NCI-H1417 (cell line): Measurements from ENCODE around the gene ST7L.
"Not testable (repeated sequence)": the region's sequence is repeated elsewhere in the genome, so short reads cannot be mapped to it uniquely, and the experiment has no call there.

ENCODE experiments used
- DNase-seq, 3 experiments: peaks; one replicate each; lab custom pipeline; 2025; lab: John Stamatoyannopoulos, UW

Gene ST7L

GRCh38 chr1:112618721-112619517 lies at the start of gene ST7L:
TSS of gene ST7L (minus strand) at chr1:112619141. CDS start at chr1:112619113, 28 bp downstream.
- DNase-seq = peak; percentile 69 to 82 (median 75)

GRCh38 chr1:112666946-112667345 lies 48.0 kb upstream of the ST7L start:
- no peak for DNase-seq

GRCh38 chr1:112665857-112666256 lies 46.9 kb upstream of the ST7L start:
- DNase-seq = no peak

- DNase-seq = no peak
Measured at GRCh38 chr1:112651205-112651604, 32.3 kb upstream of the ST7L start.

GRCh38 chr1:112646225-112646624 lies 27.3 kb upstream of the ST7L start:
- DNase-seq = no peak

GRCh38 chr1:112643080-112643479 lies 24.1 kb upstream of the ST7L start:
- no peak for DNase-seq

DNA sequence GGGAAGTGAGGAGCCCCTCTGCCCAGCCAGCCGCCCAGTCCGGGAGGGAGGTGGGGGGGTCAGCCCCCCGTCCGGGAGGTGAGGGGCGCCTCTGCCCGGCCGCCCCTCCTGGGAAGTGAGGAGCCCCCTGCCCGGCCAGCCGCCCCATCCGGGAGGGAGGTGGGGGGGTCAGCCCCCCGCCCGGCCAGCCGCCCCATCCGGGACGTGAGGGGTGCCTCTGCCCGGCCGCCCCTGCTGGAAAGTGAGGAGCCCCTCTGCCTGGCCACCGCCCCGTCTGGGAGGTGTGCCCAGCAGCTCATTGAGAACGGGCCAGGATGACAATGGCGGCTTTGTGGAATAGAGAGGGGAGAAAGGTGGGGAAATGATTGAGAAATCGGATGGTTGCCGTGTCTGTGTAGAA lies 21.5 kb upstream of the ST7L start:
- DNase-seq = not testable (repeated sequence)

- no peak for DNase-seq
Measured at GRCh38 chr1:112638110-112638428, 19.1 kb upstream of the ST7L start.

- DNase-seq = no peak
Measured at GRCh38 chr1:112637254-112638109, 18.5 kb upstream of the ST7L start.

DNA sequence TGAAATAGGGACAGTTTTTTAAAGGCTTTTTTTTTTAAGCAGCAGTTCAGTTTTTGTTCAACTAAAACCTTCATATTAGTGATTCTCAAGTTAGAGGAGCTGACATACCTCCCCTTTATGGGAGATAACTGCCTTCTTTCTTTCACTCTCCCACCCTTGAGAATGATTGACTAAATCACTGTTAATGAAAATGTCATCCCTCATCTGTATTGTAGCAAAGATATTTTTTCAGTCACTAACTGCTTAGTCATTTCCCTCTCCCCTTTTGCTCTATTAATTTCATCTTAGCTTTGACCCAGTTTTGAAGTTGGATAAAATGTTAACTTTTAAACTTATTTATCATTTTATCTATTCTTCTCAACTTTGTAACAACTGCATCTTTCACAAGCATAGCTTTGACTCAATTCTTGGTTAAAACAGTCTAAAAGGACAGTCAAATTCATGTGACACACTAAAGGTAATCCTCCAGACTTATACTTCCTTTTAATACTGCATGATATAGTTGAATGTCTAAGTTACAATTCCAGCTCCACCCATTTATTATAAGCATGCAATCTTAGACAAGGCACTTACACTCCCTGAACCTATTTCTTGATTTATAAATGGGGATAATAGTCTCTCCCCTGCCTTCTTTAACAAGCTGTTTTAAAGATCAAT lies 17.8 kb upstream of the ST7L start:
- no peak for DNase-seq

- no peak for DNase-seq
Measured at GRCh38 chr1:112636056-112636455, 17.1 kb upstream of the ST7L start.

DNA sequence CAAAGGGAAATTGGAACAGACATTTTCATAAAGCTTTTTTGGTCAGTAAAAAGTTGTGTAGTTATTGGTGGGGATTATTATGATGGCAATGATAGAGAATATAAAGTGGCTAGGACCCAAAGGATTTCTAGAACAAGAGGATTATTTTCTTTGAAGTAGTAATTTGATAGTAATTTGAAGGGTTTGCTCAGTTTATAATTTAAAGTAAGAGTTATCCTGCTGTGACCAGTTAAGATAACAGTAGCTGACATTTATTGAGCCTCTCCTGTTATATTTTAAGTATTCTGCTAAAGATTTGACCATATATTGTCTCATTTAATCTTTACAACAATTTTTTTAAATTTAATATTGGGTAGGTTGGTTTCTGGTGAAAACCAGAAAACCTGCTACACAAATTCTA lies 15.4 kb upstream of the ST7L start:
- no peak for DNase-seq

DNA sequence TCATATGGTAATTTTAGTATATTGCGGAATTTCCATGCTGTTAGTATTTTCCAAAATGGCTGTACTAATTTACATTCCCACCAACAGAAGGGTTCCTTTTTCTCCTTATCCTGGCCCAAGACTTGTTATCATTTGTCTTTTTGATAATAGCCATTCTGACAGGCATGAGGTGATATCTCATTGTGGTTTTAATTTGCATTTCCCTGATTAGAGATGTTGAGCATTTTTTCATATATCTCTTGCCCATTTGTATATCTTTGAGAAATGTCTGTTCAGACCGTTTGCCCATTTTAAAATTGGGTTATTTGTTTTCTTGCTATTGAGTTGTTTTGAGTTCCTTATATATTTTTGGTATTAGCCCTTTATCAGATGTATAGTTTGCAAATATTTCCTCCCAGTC lies 14.7 kb upstream of the ST7L start:
- DNase-seq = no peak

DNA sequence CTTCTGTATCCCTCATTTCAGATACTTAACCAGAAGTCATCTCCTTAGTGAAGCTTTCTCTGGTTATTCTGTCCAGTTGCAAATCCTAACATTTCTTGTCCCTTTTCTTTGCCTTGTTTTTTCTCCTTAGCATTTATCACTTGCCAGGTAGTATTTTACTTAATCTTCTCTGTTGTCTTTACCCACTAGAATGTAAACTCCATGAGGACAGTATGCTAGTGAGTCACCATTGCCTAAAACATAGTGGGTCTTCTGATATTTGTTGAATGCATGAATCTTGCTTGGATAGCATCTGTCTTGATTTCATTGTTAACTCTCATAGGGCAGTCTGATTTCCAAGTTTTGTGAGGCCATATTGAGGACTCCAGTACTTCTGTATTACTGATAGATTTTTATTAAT lies 10.3 kb upstream of the ST7L start:
- no peak for DNase-seq

- DNase-seq = no peak
Measured at GRCh38 chr1:112628516-112628915, 9.6 kb upstream of the ST7L start.

DNA sequence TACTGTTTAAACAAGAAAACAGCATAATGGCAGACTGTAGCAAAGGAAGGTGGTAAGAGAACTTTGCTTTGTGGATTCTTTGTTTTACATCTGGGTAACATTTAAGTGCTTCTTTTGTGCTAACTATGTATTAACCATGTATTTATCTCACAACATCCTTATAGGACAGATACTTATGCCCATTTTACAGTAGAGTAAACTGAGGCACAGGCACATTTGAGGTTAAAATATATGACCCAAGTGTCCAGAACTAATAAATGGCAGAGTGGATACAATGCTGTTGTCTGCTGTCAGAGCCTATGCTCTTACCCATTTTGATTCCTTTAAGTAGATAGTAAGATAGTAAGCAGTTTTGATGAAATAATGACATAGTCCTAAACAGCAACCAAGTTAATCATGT lies 7.9 kb upstream of the ST7L start:
- no peak for DNase-seq

DNA sequence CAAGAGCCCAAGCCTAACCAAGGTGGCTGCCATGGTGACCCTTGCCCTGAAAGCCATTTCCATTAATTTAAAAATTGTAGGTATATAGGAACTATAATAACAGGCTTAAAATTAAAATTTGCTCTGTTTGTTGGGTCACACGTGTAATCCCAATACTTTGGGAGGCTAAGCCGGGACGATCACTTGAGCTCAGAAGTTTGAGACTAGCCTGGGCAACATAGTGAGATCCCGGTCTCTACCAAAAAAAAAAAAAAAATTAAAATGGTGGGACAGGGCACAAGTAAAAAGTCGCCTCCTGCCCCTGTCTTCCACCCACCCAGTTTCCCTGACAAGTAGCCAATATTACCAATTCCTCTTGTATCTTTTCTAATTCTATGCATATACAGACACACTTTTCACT lies 7.3 kb upstream of the ST7L start:
- DNase-seq = no peak

DNA sequence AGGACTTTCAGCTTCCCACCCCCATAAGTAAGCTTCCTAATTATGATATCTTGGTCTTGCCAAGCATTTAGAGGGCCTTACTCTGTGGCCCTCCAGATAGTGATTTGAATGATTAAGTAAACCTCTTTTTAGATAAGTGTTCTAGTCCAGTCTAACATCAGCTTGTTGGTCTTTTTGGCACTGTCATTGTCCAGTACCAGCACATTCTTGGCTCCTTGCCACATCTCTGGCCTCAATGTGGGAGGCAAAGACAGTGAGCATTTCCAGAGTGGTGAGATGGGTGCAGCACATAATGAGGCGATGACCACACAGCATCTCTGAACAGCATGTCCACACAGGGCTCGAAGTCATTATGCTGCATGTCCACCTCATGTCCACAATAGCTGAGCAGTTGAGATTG lies 6.8 kb upstream of the ST7L start:
- DNase-seq = no peak

- not testable (repeated sequence) for DNase-seq
Measured at GRCh38 chr1:112624493-112624892, 5.6 kb upstream of the ST7L start.

DNA sequence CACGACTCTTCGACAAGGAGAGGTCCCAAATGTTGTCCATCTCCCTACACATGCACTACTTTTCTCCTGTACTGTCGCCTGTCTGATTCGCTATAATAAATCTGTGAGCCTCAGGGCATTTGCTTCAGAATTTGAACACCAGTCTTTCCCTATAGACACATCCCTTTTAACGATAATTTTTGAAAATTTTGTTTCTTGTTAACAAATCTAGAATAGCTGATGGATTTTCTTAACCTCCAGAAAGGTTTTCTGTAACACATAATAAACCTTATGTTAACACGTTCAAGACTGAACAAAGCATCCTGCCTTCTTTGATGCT lies 1.4 kb upstream of the ST7L start:
- DNase-seq = no peak

DNA sequence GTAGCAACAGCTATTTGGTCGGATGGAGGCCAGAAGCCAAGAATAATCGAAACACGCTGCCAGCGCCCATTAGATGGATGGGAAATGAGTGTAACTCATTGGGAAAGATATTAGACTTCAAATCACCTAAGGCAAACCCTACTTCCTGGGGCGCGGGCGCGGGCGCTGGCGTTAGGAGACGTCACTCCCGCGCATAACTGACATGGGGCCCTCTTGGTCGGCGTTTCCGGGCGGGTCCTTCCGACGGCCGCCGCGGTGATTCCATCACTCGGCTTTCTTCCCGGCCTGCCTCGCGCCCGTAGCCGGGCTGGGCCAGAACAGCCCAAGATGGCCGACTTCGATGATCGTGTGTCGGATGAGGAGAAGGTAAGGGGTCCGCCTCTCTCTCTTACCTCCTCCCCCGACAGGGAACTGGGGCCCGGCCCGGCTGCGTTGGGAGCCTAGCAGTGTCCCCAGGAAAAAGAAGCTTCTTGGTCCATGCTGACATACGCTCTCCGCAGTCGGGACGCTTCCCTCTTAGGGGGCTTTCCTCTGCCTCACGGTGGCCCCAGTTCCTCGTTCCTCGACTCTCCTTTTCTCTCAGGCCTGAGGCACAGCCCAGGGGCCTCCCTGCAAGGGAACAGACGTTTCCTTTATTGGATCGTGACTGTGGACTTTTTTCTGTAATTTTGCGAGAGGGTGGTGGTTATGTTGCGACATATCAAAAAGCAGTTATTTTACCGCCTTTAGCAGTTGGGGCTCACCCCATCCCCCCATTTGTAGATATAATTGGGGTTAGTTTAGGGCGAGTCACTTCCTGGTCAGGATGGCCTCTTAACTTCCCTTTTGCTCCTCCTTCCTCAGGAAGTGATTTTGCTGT lies 806 bp upstream of the ST7L start, which contains the start of gene CAPZA1:
CAPZA1 (plus strand) TSS at position 315 of the 859 bp plus-strand sequence; CDS start at position 328, 13 bp downstream.
- DNase-seq = peak; percentile 87 to 90 (median 89)
